Measurements from ENCODE around the gene NBAS. TPM values are rescaled to one million over a fixed set of nuclear protein-coding genes. Genes with fewer than 3 reads are reported as not detected.

The NBAS gene
- total RNA-seq, 4 donors from 2014 or later: 27.3 to 43.6 (median 28.4) TPM

DNA sequence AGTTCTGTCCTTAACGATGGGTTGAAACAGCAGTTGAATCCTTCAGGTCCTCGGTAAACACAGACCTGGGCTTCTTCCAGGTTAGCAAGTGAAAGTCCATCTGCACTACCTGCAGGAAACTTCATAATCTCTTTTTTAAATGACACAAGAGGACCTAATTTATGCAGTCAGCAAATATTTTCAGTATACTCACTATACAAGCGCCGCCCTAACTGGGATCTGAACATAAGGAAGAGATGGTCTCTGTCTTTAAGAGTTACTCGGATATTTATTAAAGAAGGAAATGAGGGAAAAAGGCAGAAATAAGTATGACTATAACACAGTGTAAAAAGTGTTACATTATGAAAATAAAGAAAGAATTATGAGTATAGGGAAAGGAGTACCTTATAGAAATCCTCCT, 103.3 kb downstream of the NBAS start:
- Histone ChIP-seq H3K27ac (no peak overlapping the region), H3K27me3 (no peaks in the 10 kb centered on the region), H3K9me3 (no peaks in the 10 kb centered on the region), H3K36me3 (peaks cover 0 to 40% of the 10 kb centered on the region in 2 donors), H3K4me3 (no peak overlapping the region), H3K4me1 (peaks cover 0 to 4% of the 10 kb centered on the region in 2 donors)
- in situ Hi-C loops (cut with MboI; ENCODE audit: low sequenced_read_pairs in 4 of 4) (no loop called here), intact Hi-C loops (cut with DNase I; ENCODE audit: low total_unique reads) (no loop called here)
- ATAC-seq: no peak
- DNase-seq: no peak
- TF ChIP-seq POLR2A (IDR thresholded peaks at IDR 0.05): no peak
- TF ChIP-seq, protein P1, sequence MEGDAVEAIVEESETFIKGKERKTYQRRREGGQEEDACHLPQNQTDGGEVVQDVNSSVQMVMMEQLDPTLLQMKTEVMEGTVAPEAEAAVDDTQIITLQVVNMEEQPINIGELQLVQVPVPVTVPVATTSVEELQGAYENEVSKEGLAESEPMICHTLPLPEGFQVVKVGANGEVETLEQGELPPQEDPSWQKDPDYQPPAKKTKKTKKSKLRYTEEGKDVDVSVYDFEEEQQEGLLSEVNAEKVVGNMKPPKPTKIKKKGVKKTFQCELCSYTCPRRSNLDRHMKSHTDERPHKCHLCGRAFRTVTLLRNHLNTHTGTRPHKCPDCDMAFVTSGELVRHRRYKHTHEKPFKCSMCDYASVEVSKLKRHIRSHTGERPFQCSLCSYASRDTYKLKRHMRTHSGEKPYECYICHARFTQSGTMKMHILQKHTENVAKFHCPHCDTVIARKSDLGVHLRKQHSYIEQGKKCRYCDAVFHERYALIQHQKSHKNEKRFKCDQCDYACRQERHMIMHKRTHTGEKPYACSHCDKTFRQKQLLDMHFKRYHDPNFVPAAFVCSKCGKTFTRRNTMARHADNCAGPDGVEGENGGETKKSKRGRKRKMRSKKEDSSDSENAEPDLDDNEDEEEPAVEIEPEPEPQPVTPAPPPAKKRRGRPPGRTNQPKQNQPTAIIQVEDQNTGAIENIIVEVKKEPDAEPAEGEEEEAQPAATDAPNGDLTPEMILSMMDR (IDR thresholded peaks at IDR 0.05 in 4 of 5, conservative IDR thresholded peaks at IDR 0.05 in 1 of 5): no peak

DNA sequence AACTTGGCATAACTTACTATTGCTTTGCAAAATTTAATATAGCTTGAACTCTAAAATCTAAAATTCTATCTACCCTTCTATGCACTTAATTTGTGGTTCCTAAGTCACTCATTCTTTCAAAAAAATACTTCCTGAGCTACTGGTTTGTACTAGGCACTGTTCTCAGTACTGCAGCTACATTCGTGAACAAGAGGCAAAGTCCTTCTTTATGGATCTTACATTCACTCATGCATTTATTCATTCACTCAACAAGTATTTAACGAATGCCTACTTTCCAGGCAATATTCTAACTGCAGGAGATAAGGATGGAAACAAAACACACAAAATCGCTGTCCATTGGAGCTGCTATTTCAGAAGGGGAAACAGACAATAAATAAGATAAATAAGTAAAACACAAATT, 104.8 kb downstream of the NBAS start:
- intact Hi-C loops (cut with DNase I; ENCODE audit: low total_unique reads) (no loop called here), in situ Hi-C loops (cut with MboI; ENCODE audit: low sequenced_read_pairs in 4 of 4) (no loop called here)
- Histone ChIP-seq H3K36me3 (peaks cover 0 to 35% of the 10 kb centered on the region in 2 donors), H3K9me3 (no peaks in the 10 kb centered on the region), H3K27me3 (no peaks in the 10 kb centered on the region), H3K27ac (no peak overlapping the region), H3K4me1 (peaks cover 0 to 4% of the 10 kb centered on the region in 2 donors), H3K4me3 (no peak overlapping the region)
- DNase-seq: no peak
- TF ChIP-seq POLR2A (IDR thresholded peaks at IDR 0.05): no peak
- ATAC-seq: no peak

DNA sequence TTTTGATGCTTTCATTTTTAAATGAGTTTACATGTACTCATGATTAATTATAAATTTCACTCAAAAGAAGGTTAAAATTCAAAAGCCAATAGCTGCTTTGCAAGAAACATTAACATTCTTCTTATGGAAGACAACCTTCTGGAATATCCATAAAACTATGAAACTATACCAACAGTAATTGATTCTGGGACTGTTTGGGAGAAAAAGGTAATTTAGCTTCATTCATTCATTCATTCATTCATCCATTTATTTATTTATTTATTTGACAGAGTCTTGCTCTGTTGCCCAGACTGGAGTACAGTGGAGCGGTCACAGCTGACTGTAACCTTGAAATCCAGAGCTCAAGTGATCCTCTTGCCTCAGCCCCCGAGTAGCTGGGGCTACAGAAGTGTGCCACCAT, 110.3 kb downstream of the NBAS start:
- DNase-seq: no peak
- in situ Hi-C loops (cut with MboI; ENCODE audit: low sequenced_read_pairs in 4 of 4) (no loop called here), intact Hi-C loops (cut with DNase I; ENCODE audit: low total_unique reads) (loop anchor here (5.0 kb wide), 1 partner anchor 111 kb away; the partner anchor contains the start of gene NBAS)
- H3K27me3 ChIP-seq: no peaks in the 10 kb centered on the region
- no peak overlapping the region for H3K27ac ChIP-seq
- H3K4me3 ChIP-seq: no peak overlapping the region
- no peaks in the 10 kb centered on the region for H3K9me3 ChIP-seq
- TF ChIP-seq, protein P1 (IDR thresholded peaks at IDR 0.05 in 4 of 5, conservative IDR thresholded peaks at IDR 0.05 in 1 of 5): no peak
- no peak for TF ChIP-seq POLR2A (IDR thresholded peaks at IDR 0.05)
- peaks cover 16 to 31% of the 10 kb centered on the region in 2 donors for H3K4me1 ChIP-seq
- no peak for ATAC-seq
- no peaks in the 10 kb centered on the region for H3K36me3 ChIP-seq

DNA sequence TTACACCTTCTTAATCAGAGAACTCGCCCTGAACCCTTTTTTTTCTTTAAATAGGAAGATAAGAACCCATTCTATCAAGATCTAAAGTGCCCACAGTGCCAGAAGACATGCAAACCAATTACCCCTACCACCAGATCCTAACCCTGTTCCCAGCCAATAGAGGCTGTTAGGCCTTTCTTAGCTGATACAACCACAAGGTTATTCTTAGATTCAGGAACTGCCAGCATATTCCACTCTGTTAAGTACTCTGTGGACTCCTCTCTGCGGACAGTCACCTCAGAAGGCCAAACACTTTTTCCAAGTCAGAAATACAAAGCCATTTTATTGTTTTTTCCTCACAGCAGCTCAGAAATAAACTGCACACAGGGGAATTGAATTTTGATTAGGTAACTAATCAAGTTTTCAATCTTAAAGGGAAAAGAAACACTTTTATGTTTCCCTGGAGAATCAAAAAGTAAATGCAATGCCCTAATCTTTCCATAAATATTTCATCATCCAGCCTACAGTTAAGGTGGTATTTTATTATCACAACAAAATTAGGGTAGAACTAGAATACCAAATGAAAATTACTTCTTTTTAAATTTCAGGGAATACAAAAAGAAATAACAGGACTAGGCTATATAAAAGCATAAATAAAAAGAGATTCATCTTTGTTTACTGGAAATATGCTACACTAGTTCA, 111.4 kb downstream of the NBAS start:
- peak overlapping the region; percentile 71 to 78 (median 76) for H3K27ac ChIP-seq

DNA sequence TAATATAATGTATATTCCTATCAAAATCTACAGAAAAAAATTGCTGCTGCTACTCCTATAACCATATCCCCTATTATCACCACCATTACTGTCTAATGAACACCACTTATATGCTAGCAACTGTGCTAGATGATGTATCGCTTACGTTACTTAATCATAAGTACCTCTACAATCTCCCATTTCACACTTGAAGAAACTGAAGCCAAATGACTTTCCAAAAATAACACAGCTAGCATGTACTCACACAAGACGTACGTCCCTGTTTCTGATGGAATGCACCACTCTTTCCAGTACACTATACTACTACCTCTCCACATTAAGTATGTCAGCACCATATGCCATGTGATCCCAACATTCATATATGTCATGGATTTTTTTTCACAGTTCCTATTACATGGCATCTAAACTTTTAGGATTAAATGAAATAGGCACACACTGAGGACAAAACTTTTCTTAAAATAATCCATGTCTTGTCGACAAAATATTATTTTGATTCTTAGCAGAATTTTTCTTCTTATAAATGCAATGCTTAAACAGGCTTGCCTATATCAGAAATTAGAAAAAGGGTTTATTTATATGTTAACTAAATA, 112.8 kb downstream of the NBAS start:
- intact Hi-C loops (cut with DNase I; ENCODE audit: low total_unique reads): no loop called here

More for the DNA sequence above, 111.4 kb downstream of the NBAS start:
- Histone ChIP-seq H3K4me3 (no peak overlapping the region), H3K9me3 (no peaks in the 10 kb centered on the region), H3K27me3 (no peaks in the 10 kb centered on the region), H3K36me3 (no peaks in the 10 kb centered on the region), H3K4me1 (peaks cover 16 to 31% of the 10 kb centered on the region in 2 donors)
- intact Hi-C loops (cut with DNase I; ENCODE audit: low total_unique reads) (loop anchor here (5.0 kb wide), 1 partner anchor 113 kb away; the partner anchor contains the start of gene NBAS), in situ Hi-C loops (cut with MboI; ENCODE audit: low sequenced_read_pairs in 4 of 4) (no loop called here)
- ATAC-seq (peak; percentile 77 to 89), DNase-seq (no peak)
- TF ChIP-seq POLR2A (IDR thresholded peaks at IDR 0.05): no peak
- TF ChIP-seq, protein P1 (IDR thresholded peaks at IDR 0.05 in 4 of 5, conservative IDR thresholded peaks at IDR 0.05 in 1 of 5): no peak

More for the DNA sequence above, 112.8 kb downstream of the NBAS start:
- Histone ChIP-seq H3K9me3 (no peaks in the 10 kb centered on the region), H3K27ac (peak overlapping the region; percentile 71 to 78 (median 76)), H3K4me3 (no peak overlapping the region), H3K27me3 (no peaks in the 10 kb centered on the region), H3K36me3 (no peaks in the 10 kb centered on the region), H3K4me1 (peaks cover 16 to 31% of the 10 kb centered on the region in 2 donors)
- DNase-seq: no peak
- in situ Hi-C loops (cut with MboI; ENCODE audit: low sequenced_read_pairs in 4 of 4): no loop called here
- ATAC-seq: peak; percentile 97
- no peak for TF ChIP-seq POLR2A (IDR thresholded peaks at IDR 0.05)
- TF ChIP-seq, protein P1 (IDR thresholded peaks at IDR 0.05 in 4 of 5, conservative IDR thresholded peaks at IDR 0.05 in 1 of 5): no peak
